Sigmoid colon (tissue), 4 donors: ENCODE results near the gene KIF19.

ENCODE experiments used
- CTCF ChIP-seq, 4 experiments: fragments of 450-650 bp in 3 of 4; fragments of 200-600 bp in 1 of 4; IDR thresholded peaks; one replicate each; pipeline ENCODE4 v1.5.1; 2016 to 2019; ENCODE audit warnings: antibody characterized with exemption in 4 of 4, mild to moderate bottlenecking in 3 of 4, moderate library complexity in 2 of 4
- EP300 ChIP-seq, 4 donors: sonication (generic); formaldehyde crosslinking; IDR thresholded peaks; one replicate each; pipeline ENCODE4 v1.6.1; 2017; ENCODE audit warnings: antibody characterized with exemption in 4 of 4
- POLR2A ChIP-seq, 2 donors: fragments of 450-650 bp; IDR thresholded peaks; one replicate each; pipeline ENCODE4 v1.6.1; 2016; ENCODE audit warnings: antibody characterized with exemption in 2 of 2, mild to moderate bottlenecking in 2 of 2, moderate library complexity in 2 of 2

DNA sequence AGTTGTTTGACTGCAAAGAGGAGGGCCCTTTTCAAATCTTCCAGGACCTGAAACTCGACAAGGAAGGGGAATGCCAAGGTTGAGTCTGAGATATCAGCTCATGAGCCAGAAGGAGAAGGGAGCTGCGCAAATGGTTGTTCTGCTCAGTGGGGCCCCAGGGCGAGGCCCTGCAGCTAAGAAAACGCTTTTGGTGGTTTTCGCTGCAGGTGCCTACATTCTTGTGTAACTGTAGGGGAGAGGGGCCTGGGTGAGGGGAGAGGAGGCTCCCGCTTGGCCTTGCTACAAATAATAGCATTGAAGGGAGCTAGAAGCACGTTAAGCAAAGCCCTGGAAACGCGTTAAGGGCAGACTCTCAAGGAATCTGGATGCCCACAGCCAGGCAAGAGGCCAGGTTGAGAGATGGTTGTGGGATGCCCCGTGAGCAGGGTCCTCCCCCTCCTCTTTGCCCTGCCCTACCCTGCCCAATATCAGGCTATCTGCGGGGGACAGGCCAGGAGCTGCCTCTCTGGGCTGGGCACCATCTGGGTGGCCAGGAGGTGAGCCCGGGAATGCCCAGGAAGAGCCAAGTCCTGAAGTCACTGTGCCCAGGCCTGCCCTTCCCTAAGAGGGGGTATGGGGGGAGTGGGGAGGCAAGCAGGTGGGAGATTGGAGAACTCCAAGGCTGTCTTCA is 63.2 kb downstream of the KIF19 start:
- no peak for TF ChIP-seq POLR2A (IDR thresholded peaks at IDR 0.05)
- no peak for TF ChIP-seq CTCF (IDR thresholded peaks at IDR 0.05)
- TF ChIP-seq EP300 (IDR thresholded peaks at IDR 0.05): no peak
